Gastroesophageal sphincter (tissue), 3 donors: ENCODE measurements around the gene PLA2G2A.

ENCODE experiments used
- POLR2A ChIP-seq, 2 donors: fragments of 450-650 bp; IDR thresholded peaks; one replicate each; pipeline ENCODE4 v1.6.1; 2017; ENCODE audit warnings: antibody characterized with exemption in 2 of 2, mild to moderate bottlenecking in 2 of 2, moderate library complexity in 1 of 2
- TF ChIP-seq, protein P1 (sequence below), 4 experiments: fragments of 200-600 bp in 2 of 4; fragments of 450-650 bp in 2 of 4; sonication (generic) in 1 of 4; IDR thresholded peaks; one replicate each; pipeline ENCODE4 v1.5.1; 2017 to 2019; ENCODE audit warnings: antibody characterized with exemption in 4 of 4, mild to moderate bottlenecking in 2 of 4, moderate library complexity in 2 of 4

GRCh38 chr1:19932866-19933265 lies 46.6 kb downstream of the PLA2G2A start:
- TF ChIP-seq POLR2A (IDR thresholded peaks at IDR 0.05) = no peak
- TF ChIP-seq, protein P1, sequence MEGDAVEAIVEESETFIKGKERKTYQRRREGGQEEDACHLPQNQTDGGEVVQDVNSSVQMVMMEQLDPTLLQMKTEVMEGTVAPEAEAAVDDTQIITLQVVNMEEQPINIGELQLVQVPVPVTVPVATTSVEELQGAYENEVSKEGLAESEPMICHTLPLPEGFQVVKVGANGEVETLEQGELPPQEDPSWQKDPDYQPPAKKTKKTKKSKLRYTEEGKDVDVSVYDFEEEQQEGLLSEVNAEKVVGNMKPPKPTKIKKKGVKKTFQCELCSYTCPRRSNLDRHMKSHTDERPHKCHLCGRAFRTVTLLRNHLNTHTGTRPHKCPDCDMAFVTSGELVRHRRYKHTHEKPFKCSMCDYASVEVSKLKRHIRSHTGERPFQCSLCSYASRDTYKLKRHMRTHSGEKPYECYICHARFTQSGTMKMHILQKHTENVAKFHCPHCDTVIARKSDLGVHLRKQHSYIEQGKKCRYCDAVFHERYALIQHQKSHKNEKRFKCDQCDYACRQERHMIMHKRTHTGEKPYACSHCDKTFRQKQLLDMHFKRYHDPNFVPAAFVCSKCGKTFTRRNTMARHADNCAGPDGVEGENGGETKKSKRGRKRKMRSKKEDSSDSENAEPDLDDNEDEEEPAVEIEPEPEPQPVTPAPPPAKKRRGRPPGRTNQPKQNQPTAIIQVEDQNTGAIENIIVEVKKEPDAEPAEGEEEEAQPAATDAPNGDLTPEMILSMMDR (IDR thresholded peaks at IDR 0.05) = no peak
